Stimulated activated CD4-positive, alpha-beta T cell treated with anti-CD3 and anti-CD28 coated beads, Interleukin-4, amount 100 ng/mL, for 48 hours (primary cell): ENCODE data around the gene CASP10.
"Not testable (repeated sequence)": the region's sequence is repeated elsewhere in the genome, so short reads cannot be mapped to it uniquely, and the experiment has no call there.

Experiments used
- DNase-seq, 2 donors: peaks; one replicate each; pipeline ENCODE4 v3.0.0-alpha.2; 2020; ENCODE audit warnings: low read depth in 2 of 2

Gene CASP10

DNA sequence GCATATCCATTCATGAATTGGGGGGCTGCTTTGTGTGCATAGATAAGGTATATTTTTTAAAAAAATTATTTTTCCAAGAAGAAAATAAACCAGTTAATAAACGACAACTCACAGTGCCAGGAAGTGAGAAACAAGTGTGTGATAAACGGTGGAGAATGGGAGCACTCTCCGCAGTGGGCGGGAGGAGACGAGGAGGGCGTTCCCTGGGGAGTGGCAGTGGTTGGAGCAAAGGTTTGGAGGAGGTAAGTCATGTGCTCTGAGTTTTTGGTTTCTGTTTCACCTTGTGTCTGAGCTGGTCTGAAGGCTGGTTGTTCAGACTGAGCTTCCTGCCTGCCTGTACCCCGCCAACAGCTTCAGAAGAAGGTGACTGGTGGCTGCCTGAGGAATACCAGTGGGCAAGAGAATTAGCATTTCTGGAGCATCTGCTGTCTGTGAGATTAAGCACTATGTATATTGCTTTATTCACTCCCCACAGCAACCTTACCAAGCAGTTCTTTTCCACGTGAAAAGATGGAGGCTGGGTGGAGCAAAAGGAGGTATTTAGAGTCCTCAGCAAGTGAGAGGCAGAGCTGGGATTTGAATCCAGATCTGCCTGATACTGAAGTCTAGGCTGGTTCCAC lies 50.4 kb downstream of the CASP10 start:
- peak; percentile 76 to 87 for DNase-seq

DNA sequence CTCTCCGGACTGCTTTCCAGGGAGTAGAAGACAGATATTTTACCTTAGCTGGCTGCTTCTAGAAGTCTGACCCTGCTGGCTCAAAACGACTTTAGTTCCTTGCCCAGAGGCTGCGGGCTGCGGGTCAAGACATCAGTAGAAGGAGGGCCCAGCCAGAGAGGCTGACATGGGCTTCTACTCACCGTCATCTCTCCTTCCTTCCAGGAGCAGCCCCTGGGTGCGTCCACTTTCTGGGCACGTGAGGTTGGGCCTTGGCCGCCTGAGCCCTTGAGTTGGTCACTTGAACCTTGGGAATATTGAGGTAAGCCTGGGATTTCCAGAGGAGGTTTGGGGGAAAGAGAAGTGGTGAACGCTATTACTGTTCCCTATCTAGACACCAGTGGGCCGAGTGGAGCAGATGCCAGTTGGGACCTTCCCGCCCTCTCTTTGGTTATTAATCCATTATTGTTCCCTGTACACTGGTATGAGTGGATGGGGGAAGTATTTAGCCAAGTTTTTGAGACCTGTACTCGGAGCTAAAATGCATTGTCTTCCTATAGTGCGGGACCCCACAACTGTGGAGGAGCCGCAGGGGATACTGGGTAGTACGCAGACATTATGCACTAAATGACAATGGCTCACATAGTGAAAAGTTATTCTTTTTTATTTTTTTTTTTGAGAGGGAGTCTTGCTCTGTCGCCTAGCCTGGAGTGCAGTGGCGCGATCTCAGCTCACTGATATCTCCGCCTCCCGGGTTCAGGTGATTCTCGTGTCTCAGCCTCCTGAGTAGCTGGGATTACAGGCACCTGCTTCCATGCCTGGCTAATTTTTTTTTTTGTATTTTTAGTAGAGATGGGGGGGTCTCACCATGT lies 51.1 kb downstream of the CASP10 start:
- no peak for DNase-seq

DNA sequence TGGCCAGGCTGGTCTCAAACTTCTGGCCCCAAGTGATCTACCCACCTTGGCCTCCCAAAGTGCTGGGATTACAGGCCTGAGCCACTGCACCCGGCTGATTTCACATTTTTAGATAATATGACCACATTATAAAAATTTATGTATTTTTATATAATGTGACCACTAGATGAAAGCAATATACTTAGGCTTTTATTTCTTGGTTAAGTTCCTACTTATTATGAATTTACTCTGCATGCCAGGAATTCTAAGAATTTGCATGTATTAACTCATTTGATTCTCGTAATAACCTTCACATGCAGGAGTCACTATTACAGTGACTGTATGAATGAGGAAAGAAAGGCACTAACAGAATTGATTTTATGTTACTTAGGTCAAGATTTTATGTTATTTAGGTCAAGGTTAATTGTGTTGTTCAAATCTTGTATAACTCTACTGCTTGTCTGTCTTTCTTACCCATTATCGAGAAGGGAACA lies 51.8 kb downstream of the CASP10 start:
- DNase-seq: no peak

DNA sequence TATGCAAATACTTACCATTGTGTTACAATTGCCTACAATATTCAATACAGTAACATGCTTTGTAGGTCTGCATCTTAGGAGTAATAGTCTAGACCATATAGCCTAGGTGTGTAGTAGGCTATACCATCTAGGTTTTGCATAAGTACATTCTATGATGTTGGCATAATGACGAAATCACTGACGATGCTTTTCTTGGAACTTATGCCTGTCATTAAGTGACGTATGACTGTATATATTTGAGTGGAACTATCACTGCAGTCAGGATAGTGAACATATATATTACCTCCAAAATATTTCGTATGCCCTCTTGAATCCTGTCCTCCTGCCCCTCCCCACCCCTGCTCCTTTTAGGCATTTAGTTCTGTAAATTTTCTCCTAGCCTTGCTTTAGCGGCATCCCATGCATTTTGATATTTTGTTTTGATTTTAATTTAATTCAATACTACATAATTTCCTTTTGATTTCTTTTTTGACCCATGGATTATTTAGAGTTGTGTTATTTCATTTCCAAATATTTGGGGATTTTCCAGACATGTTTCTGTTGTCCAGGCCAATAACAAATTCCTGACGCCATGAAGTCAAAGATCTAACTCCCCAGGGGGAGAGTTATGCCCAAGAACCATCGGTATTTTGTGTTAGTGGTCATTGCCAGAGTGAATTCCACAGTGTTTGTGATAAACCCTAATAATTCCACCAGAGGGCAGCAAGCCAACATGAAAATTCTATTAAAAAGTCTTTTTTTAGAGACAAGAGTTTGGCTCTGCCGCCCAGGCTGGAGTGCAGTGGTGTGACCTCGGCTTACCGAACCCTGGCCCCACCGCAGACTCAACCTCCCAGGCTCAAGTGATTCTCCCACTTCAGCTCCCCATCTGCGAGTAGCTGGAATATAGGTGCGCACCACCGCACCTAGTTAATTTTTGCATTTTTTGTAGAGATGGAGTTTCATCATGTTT lies 53.2 kb downstream of the CASP10 start:
- DNase-seq: peak in 1 of 2 donors; percentile 16

DNA sequence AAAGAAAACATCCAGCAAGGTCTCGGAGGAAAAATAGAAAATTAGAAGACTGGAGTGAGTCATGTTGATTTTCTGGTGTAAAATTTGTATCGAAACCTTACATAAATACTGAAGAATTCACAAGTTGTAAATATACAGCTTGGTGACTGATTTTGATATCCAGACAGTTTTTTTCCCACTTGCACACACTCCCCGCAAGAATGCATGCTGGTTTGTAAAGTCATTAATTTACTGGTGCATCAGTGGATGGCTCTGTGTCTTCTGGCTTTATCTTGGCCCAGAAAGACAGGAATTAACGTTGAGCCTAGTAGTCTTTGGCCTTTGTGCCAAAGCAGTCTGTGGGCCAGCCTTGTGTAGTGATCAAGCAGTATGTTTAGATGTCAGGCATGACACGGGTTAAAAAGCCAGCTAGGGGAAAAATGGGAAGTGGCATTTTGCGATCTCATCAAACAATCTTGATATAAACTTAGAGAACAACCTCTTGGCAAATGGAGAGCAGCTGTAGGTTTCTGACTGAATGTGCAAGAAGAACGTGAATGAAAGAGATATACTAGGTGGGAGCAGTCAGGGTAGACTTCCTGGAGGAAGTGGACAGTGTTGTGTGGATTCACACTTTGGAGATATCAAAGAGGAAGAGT lies 54.7 kb downstream of the CASP10 start:
- no peak for DNase-seq

DNA sequence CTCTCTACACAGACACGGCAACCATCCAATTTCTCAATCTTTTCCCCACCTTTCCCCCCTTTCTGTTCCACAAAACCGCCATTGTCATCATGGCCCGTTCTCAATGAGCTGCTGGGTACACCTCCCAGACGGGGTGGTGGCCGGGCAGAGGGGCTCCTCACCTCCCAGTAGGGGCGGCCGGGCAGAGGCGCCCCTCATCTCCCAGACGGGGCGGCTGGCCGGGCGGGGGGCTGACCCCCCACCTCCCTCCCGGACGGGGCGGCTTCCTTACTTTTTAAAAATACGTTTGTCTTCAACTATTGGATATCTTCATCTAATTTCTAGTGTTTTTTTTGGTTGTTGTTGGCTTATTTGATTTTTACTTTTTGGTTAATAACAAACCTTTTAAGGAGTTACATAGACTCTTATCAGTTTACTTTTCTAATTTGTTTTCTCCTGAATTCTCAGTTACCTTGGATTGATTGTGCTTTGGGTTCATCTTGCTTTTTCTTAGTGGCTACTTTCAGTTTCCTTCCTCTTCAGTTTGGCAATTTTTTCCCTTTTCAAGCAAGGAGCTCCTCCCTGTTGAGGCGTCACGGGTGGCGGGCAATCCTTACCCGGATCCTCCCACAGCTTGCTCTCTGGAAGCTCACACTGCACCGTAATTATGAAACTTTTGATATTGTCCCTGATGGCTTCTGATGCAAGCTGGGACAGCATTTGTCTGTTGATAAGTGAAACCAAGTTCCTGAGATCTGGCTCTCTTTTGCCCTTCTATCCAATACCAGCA lies 56.4 kb downstream of the CASP10 start:
- DNase-seq: not testable (repeated sequence)

DNA sequence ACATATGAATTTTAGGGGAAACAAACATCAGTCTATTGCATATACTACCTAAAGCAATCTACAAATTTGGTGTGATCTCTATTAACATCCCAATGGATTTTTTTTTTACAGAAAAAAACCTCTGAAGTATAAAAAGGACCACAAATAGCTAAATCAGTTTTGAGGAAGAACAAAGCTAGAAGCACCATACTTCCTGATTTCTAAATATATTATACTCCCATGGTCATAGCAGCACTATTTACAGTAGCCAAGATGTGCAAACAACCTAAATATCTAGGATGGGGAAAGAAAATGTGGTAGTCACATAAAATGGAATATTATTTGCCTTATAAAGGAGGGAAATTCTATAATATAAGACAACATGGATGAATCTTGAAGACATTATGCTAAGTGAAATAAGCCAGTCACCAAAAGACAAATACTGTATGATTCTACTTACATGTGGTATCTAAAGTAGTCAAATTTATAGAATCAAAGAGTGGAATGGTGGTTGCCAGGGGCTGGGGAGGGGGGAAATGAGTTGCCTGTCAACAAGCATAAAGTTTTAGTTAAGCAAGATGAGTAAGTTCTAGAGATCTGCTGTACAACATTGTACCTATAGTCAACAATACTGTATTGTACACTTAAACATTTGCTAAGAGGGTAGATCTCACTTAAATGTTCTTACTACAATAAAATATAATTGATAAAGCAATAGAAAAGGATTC lies 59.8 kb downstream of the CASP10 start:
- no peak for DNase-seq

DNA sequence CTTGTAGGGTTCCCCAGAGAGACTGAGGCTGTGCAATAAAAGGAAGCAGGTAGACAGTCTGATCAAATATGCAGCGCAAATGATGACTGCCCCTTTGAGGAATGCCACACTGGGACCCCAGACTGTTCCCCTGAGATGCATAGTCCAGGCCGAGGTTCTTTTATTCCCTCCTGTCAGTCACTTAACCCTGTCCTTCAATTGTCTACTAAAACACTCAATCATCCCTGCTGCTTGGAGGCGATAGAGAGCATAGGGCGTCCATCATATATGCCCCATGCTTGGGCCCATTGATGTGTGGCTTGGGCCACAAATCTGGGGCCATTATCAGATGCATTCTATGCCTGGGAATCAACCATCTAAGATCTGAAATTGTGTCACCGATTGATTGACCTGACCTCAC lies 61.9 kb downstream of the CASP10 start:
- DNase-seq: no peak

DNA sequence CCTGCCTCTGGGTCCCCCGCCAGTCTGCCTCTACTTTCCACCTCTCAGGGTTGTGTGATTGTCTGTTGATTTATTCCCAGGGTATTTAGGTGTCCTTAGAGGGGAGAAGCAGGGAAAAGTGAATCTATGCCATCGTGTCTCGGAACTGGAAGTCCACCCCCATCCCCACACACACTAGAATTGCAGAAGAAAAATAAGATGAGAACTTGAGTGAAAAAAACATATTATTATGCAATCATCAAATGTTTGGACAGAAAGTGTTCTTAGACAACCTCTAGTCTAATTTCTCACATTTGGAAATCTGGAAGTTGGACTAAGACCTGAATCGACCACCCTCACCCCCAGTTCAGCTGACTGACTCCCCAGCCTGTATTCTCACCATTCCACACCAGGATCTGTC lies 63.3 kb downstream of the CASP10 start:
- no peak for DNase-seq

DNA sequence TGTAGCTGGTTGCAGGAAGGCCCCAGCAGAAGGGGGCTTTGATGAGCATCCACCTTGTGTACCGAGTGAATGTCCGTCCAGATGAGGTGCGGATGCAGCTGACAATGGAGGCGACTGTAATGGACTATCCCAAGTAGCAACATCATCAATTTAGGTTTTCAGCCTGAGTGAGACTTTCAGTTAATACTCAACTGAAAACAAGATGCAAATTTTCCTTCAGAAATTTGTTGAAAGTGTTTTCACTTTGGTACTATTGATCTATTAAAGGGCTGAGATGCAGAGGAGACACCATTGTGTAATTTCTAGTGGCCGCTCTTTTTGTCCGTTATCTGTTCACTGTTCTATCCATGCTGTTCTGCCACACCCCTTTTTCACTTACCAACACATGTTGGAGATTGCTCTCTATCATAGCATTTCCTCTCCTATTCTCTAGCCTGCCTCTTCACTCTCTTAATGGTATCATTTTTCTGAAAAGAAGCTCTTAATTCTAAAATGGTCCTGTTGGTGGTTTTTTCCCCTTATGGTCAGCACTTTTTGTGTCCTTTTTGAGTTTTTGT lies 65.4 kb downstream of the CASP10 start:
- no peak for DNase-seq

DNA sequence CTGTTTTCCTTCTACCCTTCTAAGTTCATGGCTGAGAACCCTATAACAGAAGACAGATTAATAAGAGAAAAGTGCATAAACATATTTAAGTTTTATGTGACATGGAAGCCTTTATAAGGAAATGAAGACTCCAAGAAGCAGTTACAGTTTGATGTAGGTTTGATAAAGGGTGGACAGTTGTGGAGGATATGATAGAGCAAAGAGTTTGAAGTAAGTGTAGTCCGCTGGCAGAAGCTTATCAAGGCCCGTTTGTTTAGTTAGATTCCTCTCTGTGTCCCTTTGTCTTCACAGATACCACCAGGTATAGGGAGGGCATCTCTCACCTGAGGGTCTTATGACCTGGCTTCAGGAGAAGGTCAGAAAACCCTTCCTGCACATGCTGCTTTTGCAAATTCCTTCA lies 66.9 kb downstream of the CASP10 start:
- no peak for DNase-seq

DNA sequence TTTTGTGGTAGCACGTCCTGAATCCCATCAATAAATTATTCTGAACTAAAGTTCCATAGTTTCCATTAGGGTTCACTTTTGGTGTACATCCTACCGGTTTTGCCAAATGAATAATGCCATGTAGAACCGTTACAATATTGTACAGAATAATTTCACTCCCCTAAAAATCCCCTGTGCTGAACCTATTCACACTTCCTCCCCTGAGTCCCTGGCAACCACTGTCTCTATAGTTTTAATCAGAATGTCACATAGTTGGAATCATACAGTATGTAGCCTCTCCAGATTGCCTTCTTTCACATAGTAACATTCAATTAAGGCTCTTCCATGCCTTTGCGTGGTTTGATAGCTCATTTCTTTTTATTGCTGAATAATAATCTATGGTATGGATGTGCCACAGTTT lies 67.8 kb downstream of the CASP10 start:
- no peak for DNase-seq

DNA sequence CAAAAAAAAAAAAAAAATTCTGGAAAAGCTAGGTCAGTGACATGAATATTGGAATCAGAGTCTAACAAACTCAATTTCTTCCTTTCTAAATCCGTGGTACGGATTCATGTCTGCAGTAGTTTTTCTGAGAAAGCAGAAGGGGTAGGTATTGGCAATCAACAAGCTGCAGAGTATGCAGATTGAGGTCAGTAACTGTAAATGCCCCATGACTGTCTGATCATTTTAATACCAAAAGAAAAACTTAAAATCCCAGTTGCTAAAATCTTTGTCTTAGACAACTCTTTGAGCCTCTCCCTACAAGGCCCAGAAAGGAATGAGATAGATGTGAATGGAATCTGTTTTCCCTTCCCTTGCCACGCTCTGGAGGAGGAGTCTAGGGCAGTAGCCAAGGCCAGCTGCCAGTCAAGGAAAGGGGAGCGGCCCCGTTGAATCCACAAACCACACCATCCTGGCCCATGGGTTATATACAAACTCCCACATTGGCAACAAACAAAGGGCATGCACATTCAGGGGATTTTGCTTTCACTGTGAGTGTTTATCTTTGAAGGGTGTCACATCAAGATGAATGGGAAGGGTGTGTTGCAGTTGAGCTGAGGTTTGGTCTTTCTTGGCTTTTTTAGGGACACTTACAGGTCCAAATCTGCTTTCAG lies 71.3 kb downstream of the CASP10 start:
- no peak for DNase-seq

DNA sequence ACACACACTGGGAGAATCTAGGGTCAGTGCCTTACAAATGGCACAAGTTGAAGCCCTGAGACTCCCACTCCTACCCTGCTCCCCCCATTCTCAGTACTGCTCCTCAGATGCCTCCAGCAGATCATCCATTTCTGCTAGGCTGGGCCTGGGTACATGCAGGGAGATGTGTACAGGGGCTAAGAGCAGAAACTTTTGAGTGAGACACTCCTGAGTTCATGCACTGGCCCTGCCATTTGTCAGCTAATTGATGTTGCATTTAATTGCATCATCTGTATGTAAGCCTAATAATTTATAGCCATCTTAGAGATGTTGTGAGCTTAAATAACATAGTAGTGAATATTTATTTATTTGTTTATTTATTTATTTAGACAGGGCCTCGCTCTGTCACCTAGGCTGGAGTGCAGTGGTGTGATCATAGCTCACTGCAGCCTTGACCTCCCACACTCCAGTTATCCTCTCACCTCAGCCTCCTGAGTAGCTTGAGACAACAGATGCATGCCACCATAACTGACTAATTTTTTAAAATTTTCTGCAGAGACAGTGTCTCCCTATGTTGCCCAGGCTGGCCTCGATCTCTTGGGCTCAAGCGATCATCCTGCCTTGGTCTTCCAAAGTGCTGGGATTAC lies 72.6 kb downstream of the CASP10 start:
- DNase-seq: no peak

DNA sequence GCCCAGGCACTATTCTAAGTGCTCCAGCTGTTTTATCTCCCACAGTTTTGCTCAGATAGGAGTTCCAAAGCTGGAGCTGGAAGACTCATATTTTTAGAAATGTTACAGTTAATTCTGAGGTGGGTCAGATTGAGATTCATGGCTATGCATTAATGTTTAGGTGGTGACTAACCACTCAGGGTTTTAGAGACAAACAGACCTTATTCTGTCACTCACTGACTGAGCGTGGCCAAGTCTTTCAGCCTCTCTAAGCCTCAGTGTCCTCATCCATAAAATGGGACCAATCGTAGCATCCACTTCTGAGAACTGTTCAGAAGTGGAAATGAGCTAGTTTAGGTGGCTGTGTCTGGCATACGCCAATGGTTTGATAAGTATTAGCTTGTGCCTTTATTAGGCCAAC lies 73.1 kb downstream of the CASP10 start:
- no peak for DNase-seq

DNA sequence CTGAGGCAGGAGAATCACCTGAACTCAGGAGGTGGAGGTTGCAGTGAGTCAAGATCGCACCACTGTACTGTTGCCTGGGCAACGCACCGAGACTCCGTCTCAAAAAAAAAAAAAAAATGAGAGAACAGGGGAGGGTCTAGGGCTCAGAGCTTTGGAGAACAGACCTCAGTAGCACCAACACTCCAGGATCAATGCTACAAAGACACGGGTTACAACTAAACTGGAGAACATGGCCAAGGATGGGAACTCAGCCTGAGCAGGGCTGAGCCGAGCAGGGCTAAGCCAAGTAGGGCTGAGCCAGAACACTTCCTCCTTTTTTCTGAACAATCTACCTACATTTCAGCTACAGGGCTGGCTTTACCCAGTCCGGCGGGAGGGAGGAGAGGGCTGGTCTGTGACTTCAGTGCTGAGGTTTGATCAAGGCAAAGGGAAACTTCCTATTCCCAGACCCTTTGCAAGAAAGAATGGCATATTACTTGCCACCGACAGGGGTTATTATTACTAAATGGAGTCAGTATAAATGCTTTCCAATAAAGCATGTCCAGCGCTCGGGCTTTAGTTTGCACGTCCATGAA lies 74.5 kb downstream of the CASP10 start:
- DNase-seq: no peak

DNA sequence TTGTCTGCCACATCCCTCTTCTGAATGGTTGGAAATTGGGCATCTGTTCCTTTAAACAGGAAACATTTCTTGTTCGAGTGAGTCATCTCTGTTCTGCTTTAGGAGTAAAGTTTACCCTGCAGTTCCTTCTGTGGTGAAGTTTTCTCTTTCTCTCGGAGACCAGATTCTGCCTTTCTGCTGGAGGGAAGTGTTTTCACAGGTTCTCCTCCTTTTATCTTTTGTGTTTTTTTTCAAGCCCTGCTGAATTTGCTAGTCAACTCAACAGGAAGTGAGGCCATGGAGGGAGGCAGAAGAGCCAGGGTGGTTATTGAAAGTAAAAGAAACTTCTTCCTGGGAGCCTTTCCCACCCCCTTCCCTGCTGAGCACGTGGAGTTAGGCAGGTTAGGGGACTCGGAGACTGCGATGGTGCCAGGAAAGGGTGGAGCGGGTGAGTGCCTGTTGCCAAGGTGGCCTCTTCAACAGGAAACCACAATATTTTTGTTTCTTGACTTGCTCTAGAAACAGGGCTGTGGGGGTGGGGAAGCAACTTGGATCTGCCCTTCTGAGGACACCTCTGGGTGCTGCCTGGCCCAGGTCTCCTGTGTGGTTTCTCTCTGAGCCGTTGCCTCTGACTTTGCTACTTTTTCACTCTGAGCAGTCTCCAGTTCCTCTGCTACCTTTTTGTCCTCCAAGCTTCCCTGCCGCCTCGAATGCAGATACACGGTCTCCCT lies 75.2 kb downstream of the CASP10 start:
- peak; percentile 81 to 87 for DNase-seq
